A549 (cell line): ENCODE data around the gene PTGR3. TPM values are rescaled to one million over a fixed set of nuclear protein-coding genes. Genes with fewer than 3 reads are reported as not detected.

ENCODE experiments used
- ATAC-seq, 2 experiments: fragments of 200-7000 bp in 1 of 2; fragments of >200 bp in 1 of 2; cut with Nextera tagmentation in 1 of 2; cut with Tn5 transposase in 1 of 2; 3 replicates each; pipeline versions ENCODE4 v1.8.0 to v1.9.1; 2018 to 2020; ENCODE audit warnings: mild to moderate bottlenecking in 1 of 2, moderate library complexity in 1 of 2
- CTCF ChIA-PET: fragments of 300-600 bp; sonication (Branson Sonifier 250); formaldehyde crosslinking; extraction: SDS; loops from one replicate; lab custom pipeline; 2021; ENCODE audit warnings: antibody characterized with exemption, inconsistent platforms; lab: Yijun Ruan, JAX
- POLR2A ChIA-PET: fragments of 350-600 bp; formaldehyde crosslinking; extraction: SDS; loops from one replicate; lab custom pipeline; 2021; ENCODE audit warnings: antibody characterized with exemption, inconsistent platforms; lab: Yijun Ruan, JAX
- DNase-seq, 2 experiments: peaks; one replicate each; pipeline versions ENCODE4 v3.0.0 to v3.0.0-alpha.2; 2011 to 2016; ENCODE audit warnings: low read depth in 1 of 2, low spot score in 1 of 2
- FAIRE-seq: peaks from 2 replicates; lab custom pipeline; 2011; peaks lifted over from hg19 to GRCh38; lab: Jason Lieb, UNC
- H3K27ac ChIP-seq, 2 experiments: fragments of >200 bp; sonication (Bioruptor Twin); formaldehyde crosslinking; 3 replicates each; pipeline ENCODE4 v1.5.1; 2016 to 2017
- H3K4me1 ChIP-seq: fragments of >200 bp; sonication (Bioruptor Twin); formaldehyde crosslinking; 3 replicates; pipeline ENCODE4 v1.6.1; 2016
- H3K4me2 ChIP-seq: fragments of >200 bp; sonication (Bioruptor Twin); formaldehyde crosslinking; 3 replicates; pipeline ENCODE4 v1.6.1; 2016
- H3K4me3 ChIP-seq: fragments of >200 bp; sonication (Bioruptor Twin); formaldehyde crosslinking; 3 replicates; pipeline ENCODE4 v1.5.1; 2016
- H3K9me3 ChIP-seq: fragments of >200 bp; sonication (Bioruptor Twin); formaldehyde crosslinking; 3 replicates; pipeline ENCODE4 v1.6.1; 2016
- CBX8 ChIP-seq: fragments of 200-600 bp; sonication (generic); IDR thresholded peaks from 2 replicates; pipeline ENCODE4 v1.6.1; 2016
- CEBPB ChIP-seq, 2 experiments: fragments of >200 bp in 1 of 2; sonication (Bioruptor Twin) in 1 of 2; formaldehyde crosslinking in 1 of 2; IDR thresholded peaks; 2 replicates each; pipeline ENCODE4 v1.6.1; 2012 to 2016
- CHD4 ChIP-seq: fragments of 200-600 bp; sonication (generic); IDR thresholded peaks from 2 replicates; pipeline ENCODE4 v1.6.1; 2016; ENCODE audit warnings: antibody characterized with exemption, mild to moderate bottlenecking, borderline replicate concordance
- EHMT2 ChIP-seq: fragments of 200-600 bp; sonication (generic); IDR thresholded peaks from 2 replicates; pipeline ENCODE4 v1.6.1; 2016; ENCODE audit warnings: antibody characterized with exemption, low read depth, mild to moderate bottlenecking, moderate library complexity
- EP300 ChIP-seq, 2 experiments: fragments of >200 bp; sonication (Bioruptor Twin); formaldehyde crosslinking; IDR thresholded peaks; 2 replicates in 1 of 2; 3 replicates in 1 of 2; pipeline ENCODE4 v1.6.1; 2016 to 2017
- FOSL2 ChIP-seq, 2 experiments: fragments of 450-650 bp in 1 of 2; fragments of >200 bp in 1 of 2; sonication (Bioruptor Twin) in 1 of 2; formaldehyde crosslinking; IDR thresholded peaks; 2 replicates each; pipeline versions ENCODE4 v1.5.0 to v1.6.1; 2016 to 2020; ENCODE audit warnings: mild to moderate bottlenecking in 1 of 2, moderate library complexity in 1 of 2
- GATA3 ChIP-seq: IDR thresholded peaks from 2 replicates; pipeline ENCODE4 v1.6.1; 2012; ENCODE audit warnings: borderline replicate concordance
- HEYL ChIP-seq: fragments of 250-450 bp; sonication (Bioruptor Pico); IDR thresholded peaks from 2 replicates; pipeline ENCODE4 v1.8.0; 2021; ENCODE audit warnings: mild to moderate bottlenecking, moderate library complexity
- HOXB5 ChIP-seq: fragments of 250-450 bp; sonication (Bioruptor Pico); IDR thresholded peaks from 2 replicates; pipeline ENCODE4 v1.5.0; 2020; ENCODE audit warnings: mild to moderate bottlenecking, moderate library complexity
- JUNB ChIP-seq: fragments of >200 bp; sonication (Bioruptor Twin); formaldehyde crosslinking; IDR thresholded peaks from 2 replicates; pipeline ENCODE4 v1.6.1; 2016
- KDM1A ChIP-seq: fragments of 200-600 bp; sonication (generic); IDR thresholded peaks from 2 replicates; pipeline ENCODE4 v1.6.1; 2016; ENCODE audit warnings: low read depth, mild to moderate bottlenecking
- NFE2L2 ChIP-seq: fragments of 150-350 bp; conservative IDR thresholded peaks from 2 replicates; pipeline ENCODE4 v1.6.1; 2014; ENCODE audit warnings: low read length
- PHF8 ChIP-seq: fragments of 200-600 bp; sonication (generic); IDR thresholded peaks from 2 replicates; pipeline ENCODE4 v1.6.1; 2016; ENCODE audit warnings: low read depth, mild to moderate bottlenecking, antibody characterized with exemption, moderate library complexity, borderline replicate concordance
- POLR2A ChIP-seq: IDR thresholded peaks from 2 replicates; pipeline ENCODE4 v1.6.1; 2012; ENCODE audit warnings: mild to moderate bottlenecking, low read length
- POLR2AphosphoS2 ChIP-seq: conservative IDR thresholded peaks from 2 replicates; pipeline ENCODE4 v1.6.1; 2012; ENCODE audit warnings: low read length, improper control_type of control experiment, inconsistent platforms
- RAD21 ChIP-seq, 2 experiments: fragments of >200 bp in 1 of 2; sonication (Bioruptor Twin) in 1 of 2; formaldehyde crosslinking in 1 of 2; IDR thresholded peaks in 1 of 2; conservative IDR thresholded peaks in 1 of 2; 2 replicates in 1 of 2; 3 replicates in 1 of 2; pipeline ENCODE4 v1.6.1; 2012 to 2018; ENCODE audit warnings: inconsistent platforms in 1 of 2
- RFX5 ChIP-seq: fragments of 450-650 bp; IDR thresholded peaks from 2 replicates; pipeline ENCODE4 v1.7.1; 2014; ENCODE audit warnings: antibody characterized with exemption, mild to moderate bottlenecking, moderate library complexity
- SMC3 ChIP-seq: fragments of >200 bp; sonication (Bioruptor Twin); formaldehyde crosslinking; IDR thresholded peaks from 3 replicates; pipeline ENCODE4 v1.6.1; 2018; ENCODE audit warnings: inconsistent platforms
- SREBF2 ChIP-seq: fragments of 450-650 bp; IDR thresholded peaks from 2 replicates; pipeline ENCODE4 v1.6.1; 2014; ENCODE audit warnings: mild to moderate bottlenecking, moderate library complexity
- TP53 ChIP-seq: fragments of 250-450 bp; sonication (Bioruptor Pico); IDR thresholded peaks from 2 replicates; pipeline ENCODE4 v1.5.0; 2021; ENCODE audit warnings: mild to moderate bottlenecking, moderate library complexity
- ZFP36 ChIP-seq: fragments of 450-650 bp; IDR thresholded peaks from 2 replicates; pipeline ENCODE4 v1.6.1; 2014; ENCODE audit warnings: borderline replicate concordance; ENCODE audit not compliant: partially characterized antibody
- WGBS: methylation state at CpG from one replicate; pipeline ENCODE4 v1.1.6; 2017; ENCODE audit errors: missing lambda C conversion rate; 5-methylcytosine and 5-hydroxymethylcytosine counted together
- polyA plus RNA-seq, 4 experiments: library from polyadenylated mRNA; depleted of rRNA in 3 of 4; stranded (reverse); fragments of >200 nt; fragmentation: RNase III in 1 of 4; extraction: RNeasy Plus Mini Kit Qiagen cat#74134 plus additional on column Dnase treatment in 1 of 4; gene quantifications; 2 replicates in 3 of 4; 3 replicates in 1 of 4; pipeline ENCODE4 v1.2.3, GENCODE V29; 2011 to 2017
- TF ChIP-seq, protein P1 (sequence below): fragments of 200-600 bp; sonication (generic); IDR thresholded peaks from 2 replicates; pipeline ENCODE4 v1.6.1; 2016; ENCODE audit warnings: antibody characterized with exemption, mild to moderate bottlenecking, moderate library complexity
- TF ChIP-seq, protein P2 (sequence below): IDR thresholded peaks from 2 replicates; pipeline ENCODE4 v1.6.1; 2012; ENCODE audit warnings: low read depth, borderline replicate concordance
- TF ChIP-seq, protein P3 (sequence below): fragments of 150-350 bp; IDR thresholded peaks from 2 replicates; pipeline ENCODE4 v1.6.1; 2014; ENCODE audit warnings: low read depth, mild to moderate bottlenecking, low read length
- TF ChIP-seq, protein P4 (sequence below): fragments of >200 bp; sonication (Bioruptor Twin); formaldehyde crosslinking; IDR thresholded peaks from 3 replicates; pipeline ENCODE4 v1.6.1; 2016

The PTGR3 gene
- polyA plus RNA-seq, 2 of the 4 experiments (the other 2 are of a cell fraction) = 7.2 to 18.5 TPM

DNA sequence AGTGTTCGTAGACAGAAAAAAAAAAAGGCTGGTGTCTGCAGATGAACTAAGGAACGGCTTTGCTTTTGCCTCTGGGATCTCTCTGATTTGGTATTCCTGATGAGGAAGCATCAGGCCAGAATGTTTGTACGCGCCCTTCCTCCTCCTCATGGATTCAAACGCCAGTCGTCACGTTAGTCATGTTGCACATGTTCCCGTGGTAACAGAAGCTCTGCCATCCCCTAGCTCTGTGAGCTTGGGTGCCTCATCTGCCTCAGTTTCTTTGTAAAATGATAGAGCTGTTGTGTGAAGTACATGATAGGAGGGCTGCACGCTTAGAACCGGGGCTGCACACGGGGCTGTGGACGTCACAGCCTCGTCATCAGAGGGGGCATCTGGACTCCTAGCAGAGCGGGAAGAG is 48.7 kb upstream of the PTGR3 start:
- POLR2A ChIA-PET = no interaction called here

DNA sequence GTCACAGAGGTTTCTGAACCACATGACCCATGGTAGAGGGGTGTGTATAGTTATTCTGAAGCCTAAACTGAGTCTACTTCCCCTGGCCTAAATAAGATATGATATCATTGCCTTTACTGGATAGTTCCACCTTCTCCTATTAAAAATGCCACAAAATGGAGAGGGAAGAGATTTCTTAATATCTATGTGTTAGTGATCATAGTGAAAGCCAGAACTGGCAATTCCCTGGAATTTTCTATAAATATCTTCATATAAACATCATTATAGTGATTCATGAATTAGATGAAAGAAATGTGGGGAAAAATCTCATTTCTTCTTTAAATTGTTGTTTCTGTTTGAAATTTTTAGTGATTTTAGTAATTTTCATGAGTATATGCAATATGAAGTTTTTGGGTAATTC is 47.4 kb upstream of the PTGR3 start:
- FAIRE-seq = no peak
- no peak for ATAC-seq
- ChIA-PET CTCF (no interaction called here), POLR2A (no interaction called here)
- Histone ChIP-seq H3K9me3 (no peaks in the 10 kb centered on the region), H3K4me2 (no peak overlapping the region), H3K27ac (no peak overlapping the region), H3K4me3 (no peak overlapping the region)
- DNase-seq = no peak
- TF ChIP-seq POLR2AphosphoS2 (no peak), CHD4 (no peak), HEYL (CRISPR knock-in tag) (no peak), POLR2A (no peak), HOXB5 (CRISPR knock-in tag) (no peak), NFE2L2 (no peak), KDM1A (no peak), SREBF2 (no peak), FOSL2 (IDR thresholded peaks at IDR 0.05) (no peak), FOSL2 (CRISPR knock-in tag; IDR thresholded peaks at IDR 0.05) (no peak), EHMT2 (no peak), TP53 (no peak), SMC3 (no peak), GATA3 (no peak), ZFP36 (no peak), CBX8 (no peak), JUNB (no peak)
- TF ChIP-seq, protein P1, sequence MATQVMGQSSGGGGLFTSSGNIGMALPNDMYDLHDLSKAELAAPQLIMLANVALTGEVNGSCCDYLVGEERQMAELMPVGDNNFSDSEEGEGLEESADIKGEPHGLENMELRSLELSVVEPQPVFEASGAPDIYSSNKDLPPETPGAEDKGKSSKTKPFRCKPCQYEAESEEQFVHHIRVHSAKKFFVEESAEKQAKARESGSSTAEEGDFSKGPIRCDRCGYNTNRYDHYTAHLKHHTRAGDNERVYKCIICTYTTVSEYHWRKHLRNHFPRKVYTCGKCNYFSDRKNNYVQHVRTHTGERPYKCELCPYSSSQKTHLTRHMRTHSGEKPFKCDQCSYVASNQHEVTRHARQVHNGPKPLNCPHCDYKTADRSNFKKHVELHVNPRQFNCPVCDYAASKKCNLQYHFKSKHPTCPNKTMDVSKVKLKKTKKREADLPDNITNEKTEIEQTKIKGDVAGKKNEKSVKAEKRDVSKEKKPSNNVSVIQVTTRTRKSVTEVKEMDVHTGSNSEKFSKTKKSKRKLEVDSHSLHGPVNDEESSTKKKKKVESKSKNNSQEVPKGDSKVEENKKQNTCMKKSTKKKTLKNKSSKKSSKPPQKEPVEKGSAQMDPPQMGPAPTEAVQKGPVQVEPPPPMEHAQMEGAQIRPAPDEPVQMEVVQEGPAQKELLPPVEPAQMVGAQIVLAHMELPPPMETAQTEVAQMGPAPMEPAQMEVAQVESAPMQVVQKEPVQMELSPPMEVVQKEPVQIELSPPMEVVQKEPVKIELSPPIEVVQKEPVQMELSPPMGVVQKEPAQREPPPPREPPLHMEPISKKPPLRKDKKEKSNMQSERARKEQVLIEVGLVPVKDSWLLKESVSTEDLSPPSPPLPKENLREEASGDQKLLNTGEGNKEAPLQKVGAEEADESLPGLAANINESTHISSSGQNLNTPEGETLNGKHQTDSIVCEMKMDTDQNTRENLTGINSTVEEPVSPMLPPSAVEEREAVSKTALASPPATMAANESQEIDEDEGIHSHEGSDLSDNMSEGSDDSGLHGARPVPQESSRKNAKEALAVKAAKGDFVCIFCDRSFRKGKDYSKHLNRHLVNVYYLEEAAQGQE = no peak
- TF ChIP-seq, protein P2, sequence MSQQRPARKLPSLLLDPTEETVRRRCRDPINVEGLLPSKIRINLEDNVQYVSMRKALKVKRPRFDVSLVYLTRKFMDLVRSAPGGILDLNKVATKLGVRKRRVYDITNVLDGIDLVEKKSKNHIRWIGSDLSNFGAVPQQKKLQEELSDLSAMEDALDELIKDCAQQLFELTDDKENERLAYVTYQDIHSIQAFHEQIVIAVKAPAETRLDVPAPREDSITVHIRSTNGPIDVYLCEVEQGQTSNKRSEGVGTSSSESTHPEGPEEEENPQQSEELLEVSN = no peak
- TF ChIP-seq, all 56 proteins: peak for 0
- H3K4me1 ChIP-seq = no peaks in the 10 kb centered on the region

More for the DNA sequence above, 48.7 kb upstream of the PTGR3 start:
- no peaks in the 10 kb centered on the region for H3K4me1 ChIP-seq
- 87% methylated on average over 9 of the region's 14 CpGs for WGBS
- H3K4me2 ChIP-seq = no peak overlapping the region
- no peak overlapping the region for H3K4me3 ChIP-seq
- H3K27ac ChIP-seq = no peak overlapping the region
- no peaks in the 10 kb centered on the region for H3K9me3 ChIP-seq
- CTCF ChIA-PET = no interaction called here
- no peak for FAIRE-seq
- TF ChIP-seq, protein P3, sequence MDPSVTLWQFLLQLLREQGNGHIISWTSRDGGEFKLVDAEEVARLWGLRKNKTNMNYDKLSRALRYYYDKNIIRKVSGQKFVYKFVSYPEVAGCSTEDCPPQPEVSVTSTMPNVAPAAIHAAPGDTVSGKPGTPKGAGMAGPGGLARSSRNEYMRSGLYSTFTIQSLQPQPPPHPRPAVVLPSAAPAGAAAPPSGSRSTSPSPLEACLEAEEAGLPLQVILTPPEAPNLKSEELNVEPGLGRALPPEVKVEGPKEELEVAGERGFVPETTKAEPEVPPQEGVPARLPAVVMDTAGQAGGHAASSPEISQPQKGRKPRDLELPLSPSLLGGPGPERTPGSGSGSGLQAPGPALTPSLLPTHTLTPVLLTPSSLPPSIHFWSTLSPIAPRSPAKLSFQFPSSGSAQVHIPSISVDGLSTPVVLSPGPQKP = no peak
- TF ChIP-seq, protein P4, sequence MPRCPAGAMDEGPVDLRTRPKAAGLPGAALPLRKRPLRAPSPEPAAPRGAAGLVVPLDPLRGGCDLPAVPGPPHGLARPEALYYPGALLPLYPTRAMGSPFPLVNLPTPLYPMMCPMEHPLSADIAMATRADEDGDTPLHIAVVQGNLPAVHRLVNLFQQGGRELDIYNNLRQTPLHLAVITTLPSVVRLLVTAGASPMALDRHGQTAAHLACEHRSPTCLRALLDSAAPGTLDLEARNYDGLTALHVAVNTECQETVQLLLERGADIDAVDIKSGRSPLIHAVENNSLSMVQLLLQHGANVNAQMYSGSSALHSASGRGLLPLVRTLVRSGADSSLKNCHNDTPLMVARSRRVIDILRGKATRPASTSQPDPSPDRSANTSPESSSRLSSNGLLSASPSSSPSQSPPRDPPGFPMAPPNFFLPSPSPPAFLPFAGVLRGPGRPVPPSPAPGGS = no peak
- no peak for DNase-seq
- no peak for ATAC-seq

DNA sequence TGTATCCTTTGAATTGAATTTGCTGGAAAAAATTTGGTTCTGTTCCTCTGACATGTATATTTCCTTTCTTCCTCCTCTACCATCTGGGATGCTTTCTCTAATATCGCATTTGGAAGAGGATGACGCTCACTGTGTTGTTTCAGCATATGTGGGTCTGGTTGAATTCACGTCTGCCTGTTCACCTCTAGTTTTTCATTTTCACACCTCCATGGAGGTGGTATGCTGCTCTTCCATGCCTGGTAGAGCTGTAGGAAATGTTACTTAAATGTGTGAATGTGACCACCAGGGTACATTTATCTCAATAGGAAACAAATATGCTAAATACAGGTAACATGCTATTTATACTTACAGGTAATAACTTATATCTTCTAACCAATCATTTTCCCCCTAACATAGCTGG is 46.2 kb upstream of the PTGR3 start:
- CTCF ChIA-PET = no interaction called here
- whole genome bisulfite sequencing = 95% methylated on average over 3 of the region's 3 CpGs
- POLR2A ChIA-PET = no interaction called here
- Histone ChIP-seq H3K9me3 (no peaks in the 10 kb centered on the region), H3K4me2 (no peak overlapping the region), H3K4me1 (no peaks in the 10 kb centered on the region), H3K27ac (no peak overlapping the region), H3K4me3 (no peak overlapping the region)
- no peak for TF ChIP-seq EHMT2
- no peak for TF ChIP-seq SMC3
- no peak for TF ChIP-seq KDM1A
- TF ChIP-seq, protein P4 = no peak
- TF ChIP-seq CEBPB (IDR thresholded peaks at IDR 0.05) = no peak
- no peak for TF ChIP-seq RAD21 (conservative IDR thresholded peaks at IDR 0.05 in 1 of 2, IDR thresholded peaks at IDR 0.05 in 1 of 2)
- no peak for TF ChIP-seq EP300 (IDR thresholded peaks at IDR 0.05)
- no peak for TF ChIP-seq PHF8
- TF ChIP-seq RFX5 = no peak
- no peak for FAIRE-seq
- no peak for DNase-seq
- no peak for ATAC-seq
